BJ (cell line): ENCODE results near the gene FOXP1. TPM values are rescaled to one million over a fixed set of nuclear protein-coding genes. Genes with fewer than 3 reads are reported as not detected.

Source experiments
- CTCF ChIA-PET: fragments of 350-600 bp; formaldehyde crosslinking; extraction: SDS; loops from one replicate; lab custom pipeline; 2021; ENCODE audit warnings: antibody characterized with exemption, inconsistent platforms; lab: Yijun Ruan, JAX
- POLR2A ChIA-PET: fragments of 300-600 bp; sonication (Branson Sonifier 250); formaldehyde crosslinking; extraction: SDS; loops from one replicate; lab custom pipeline; 2021; ENCODE audit warnings: antibody characterized with exemption; lab: Charles Lee
- DNase-seq: peaks from one replicate; pipeline ENCODE4 v3.0.0-alpha.2; 2011; ENCODE audit warnings: low read depth
- H3K27me3 ChIP-seq: 2 replicates; pipeline ENCODE4 v1.6.0; 2011; ENCODE audit warnings: low read length; ENCODE audit not compliant: control insufficient read depth, insufficient read depth
- H3K36me3 ChIP-seq: 2 replicates; pipeline ENCODE4 v1.5.1; 2011; ENCODE audit warnings: low read length; ENCODE audit not compliant: control insufficient read depth, insufficient read depth
- H3K4me3 ChIP-seq: 2 replicates; pipeline ENCODE4 v1.5.1; 2011; ENCODE audit warnings: low read depth, mild to moderate bottlenecking, control low read depth, low read length
- polyA plus RNA-seq: library from polyadenylated mRNA; depleted of rRNA; stranded (reverse); fragments of >200 nt; gene quantifications from 2 replicates; pipeline ENCODE4 v1.2.3, GENCODE V29; 2011
- TF ChIP-seq, protein P1 (sequence below): IDR thresholded peaks from 2 replicates; pipeline ENCODE4 v1.5.1; 2011; ENCODE audit warnings: low read depth, mild to moderate bottlenecking, control low read depth, inconsistent platforms, low read length, moderate library complexity; ENCODE audit not compliant: insufficient read depth

Gene FOXP1
- polyA plus RNA-seq, 1 experiment: 37.0 TPM

DNA sequence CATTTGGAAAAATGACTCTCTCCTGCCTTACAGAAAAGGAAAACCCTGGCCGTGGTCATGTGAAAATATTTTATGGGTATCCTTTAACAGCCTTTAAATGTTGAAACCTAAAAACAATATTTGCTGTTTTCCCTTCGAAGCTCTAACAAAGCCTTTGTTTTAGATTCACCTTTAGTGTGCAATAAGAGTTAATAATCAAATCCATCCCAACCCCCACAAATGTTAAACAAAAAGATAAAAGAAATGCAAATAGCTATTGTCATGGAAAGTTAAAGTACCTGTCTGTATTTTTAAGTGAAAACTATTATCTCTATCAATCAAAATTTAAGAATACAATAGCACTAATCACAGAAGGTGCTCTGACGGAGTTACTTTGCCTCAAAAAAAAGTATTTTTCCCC is 279.3 kb downstream of the FOXP1 start:
- no peaks in the 10 kb centered on the region for H3K27me3 ChIP-seq
- CTCF ChIA-PET: no interaction called here
- H3K36me3 ChIP-seq: no peaks in the 10 kb centered on the region
- no peak overlapping the region for H3K4me3 ChIP-seq
- TF ChIP-seq, protein P1, sequence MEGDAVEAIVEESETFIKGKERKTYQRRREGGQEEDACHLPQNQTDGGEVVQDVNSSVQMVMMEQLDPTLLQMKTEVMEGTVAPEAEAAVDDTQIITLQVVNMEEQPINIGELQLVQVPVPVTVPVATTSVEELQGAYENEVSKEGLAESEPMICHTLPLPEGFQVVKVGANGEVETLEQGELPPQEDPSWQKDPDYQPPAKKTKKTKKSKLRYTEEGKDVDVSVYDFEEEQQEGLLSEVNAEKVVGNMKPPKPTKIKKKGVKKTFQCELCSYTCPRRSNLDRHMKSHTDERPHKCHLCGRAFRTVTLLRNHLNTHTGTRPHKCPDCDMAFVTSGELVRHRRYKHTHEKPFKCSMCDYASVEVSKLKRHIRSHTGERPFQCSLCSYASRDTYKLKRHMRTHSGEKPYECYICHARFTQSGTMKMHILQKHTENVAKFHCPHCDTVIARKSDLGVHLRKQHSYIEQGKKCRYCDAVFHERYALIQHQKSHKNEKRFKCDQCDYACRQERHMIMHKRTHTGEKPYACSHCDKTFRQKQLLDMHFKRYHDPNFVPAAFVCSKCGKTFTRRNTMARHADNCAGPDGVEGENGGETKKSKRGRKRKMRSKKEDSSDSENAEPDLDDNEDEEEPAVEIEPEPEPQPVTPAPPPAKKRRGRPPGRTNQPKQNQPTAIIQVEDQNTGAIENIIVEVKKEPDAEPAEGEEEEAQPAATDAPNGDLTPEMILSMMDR: no peak
- no peak for DNase-seq
- POLR2A ChIA-PET: no interaction called here

DNA sequence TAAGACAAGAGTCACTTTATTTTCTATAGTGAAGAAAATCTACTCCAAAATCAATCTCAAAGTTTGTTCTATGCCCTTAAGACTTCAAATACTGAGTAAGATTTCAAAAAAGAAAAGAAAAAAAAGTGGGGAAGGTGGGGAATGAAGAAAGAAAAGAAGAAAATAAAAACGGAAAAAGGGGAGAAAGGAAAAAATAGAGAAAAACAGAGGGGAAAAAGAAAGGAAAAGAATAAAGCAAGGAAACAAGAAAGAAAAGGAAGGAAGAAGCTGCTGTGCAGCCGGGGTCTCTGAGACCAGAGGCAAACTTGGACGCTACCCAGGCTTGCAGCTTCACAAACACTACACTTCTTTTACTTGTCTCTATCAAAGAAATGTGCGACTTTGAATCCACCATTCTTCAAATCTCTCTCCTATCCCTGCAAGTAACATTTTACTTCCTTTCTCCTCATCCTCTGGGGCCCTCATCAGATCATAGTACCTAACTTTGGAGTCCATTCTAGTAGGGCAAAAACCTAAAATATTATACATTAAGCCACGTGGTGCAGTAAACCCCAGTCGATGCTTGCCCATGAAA is 279.8 kb downstream of the FOXP1 start:
- TF ChIP-seq, protein P1: no peak
- POLR2A ChIA-PET: no interaction called here
- Histone ChIP-seq H3K36me3 (no peaks in the 10 kb centered on the region), H3K27me3 (no peaks in the 10 kb centered on the region), H3K4me3 (no peak overlapping the region)
- no peak for DNase-seq
- CTCF ChIA-PET: no interaction called here

DNA sequence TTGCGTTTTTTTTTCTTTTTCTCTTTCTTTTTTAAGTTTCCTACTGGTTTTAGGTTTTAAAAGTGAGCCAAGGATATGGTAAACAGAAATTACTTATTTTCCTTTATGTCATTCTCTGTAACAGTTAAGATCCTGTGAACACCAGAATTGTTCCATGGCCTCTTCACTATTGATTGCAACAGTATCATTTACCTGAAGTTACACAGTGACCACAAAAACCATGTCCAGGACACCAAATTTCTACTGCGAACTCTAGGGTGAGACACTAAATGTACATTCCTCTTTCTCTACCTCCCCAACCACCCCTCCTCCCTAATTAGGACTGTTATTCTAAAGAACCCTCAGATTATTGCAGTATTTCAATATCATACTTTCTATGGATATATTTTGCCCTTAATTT is 280.9 kb downstream of the FOXP1 start:
- TF ChIP-seq, protein P1: no peak

DNA sequence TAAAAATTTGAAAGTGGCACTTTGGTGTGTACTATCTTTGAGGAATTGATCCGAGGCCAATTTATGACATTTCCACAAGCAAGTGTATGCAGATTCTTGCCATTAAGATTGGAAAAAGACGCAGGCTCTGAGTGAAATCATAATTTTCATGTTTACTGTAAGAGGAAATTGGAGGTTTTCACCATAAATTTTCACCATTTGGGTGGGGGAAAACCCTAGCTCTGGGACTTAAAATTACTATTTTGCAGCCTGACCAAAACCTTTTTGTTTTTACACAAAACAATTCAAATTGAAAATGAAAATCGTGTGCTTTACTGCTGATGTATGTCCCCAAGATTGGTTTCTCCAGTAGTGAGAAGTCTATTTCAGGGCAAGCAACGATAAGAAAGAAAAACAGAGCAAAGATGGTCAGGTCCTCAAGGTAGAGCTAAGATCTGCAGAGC is 282.6 kb downstream of the FOXP1 start:
- ChIA-PET POLR2A (no interaction called here), CTCF (interaction anchor here (1.5 kb wide), 1 partner anchor 16 kb away, joined by 3 read pairs; no protein-coding TSS in a partner anchor)
- TF ChIP-seq, protein P1: no peak
- Histone ChIP-seq H3K4me3 (no peak overlapping the region), H3K36me3 (no peaks in the 10 kb centered on the region), H3K27me3 (no peaks in the 10 kb centered on the region)
- no peak for DNase-seq

More for the DNA sequence above, 280.9 kb downstream of the FOXP1 start:
- Histone ChIP-seq H3K4me3 (no peak overlapping the region), H3K36me3 (no peaks in the 10 kb centered on the region), H3K27me3 (no peaks in the 10 kb centered on the region)
- ChIA-PET CTCF (interaction anchor here (1.0 kb wide), 1 partner anchor 26 kb away, joined by 5 read pairs; no protein-coding TSS in a partner anchor), POLR2A (no interaction called here)
- DNase-seq: no peak

DNA sequence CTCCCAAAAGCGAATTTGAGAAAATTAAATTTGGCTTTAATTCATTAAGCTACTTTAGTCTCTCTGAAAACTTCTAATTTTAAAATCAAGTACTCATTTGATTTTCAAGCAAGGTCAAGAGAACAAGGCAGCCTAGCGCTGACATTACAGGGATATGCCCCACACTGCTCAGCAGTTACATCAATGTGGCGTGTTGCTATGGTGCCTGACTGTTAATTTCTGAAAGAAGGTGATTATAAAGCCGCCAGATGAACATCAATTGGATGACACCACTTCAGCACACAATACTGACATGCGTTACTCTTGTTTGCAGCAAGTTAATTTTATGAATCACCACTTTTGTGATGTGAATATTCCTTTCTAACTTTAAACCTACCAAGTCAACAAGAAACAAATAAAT is 284.4 kb downstream of the FOXP1 start:
- ChIA-PET CTCF (no interaction called here), POLR2A (no interaction called here)
- Histone ChIP-seq H3K27me3 (no peaks in the 10 kb centered on the region), H3K36me3 (no peaks in the 10 kb centered on the region), H3K4me3 (no peak overlapping the region)
- TF ChIP-seq, protein P1: no peak
- DNase-seq: no peak
